Sigmoid colon (tissue), 7 donors: ENCODE results near the gene SPINT1. TPM values are rescaled to one million over a fixed set of nuclear protein-coding genes. Genes with fewer than 3 reads are reported as not detected.
A peak's percentile ranks its signal among the peaks of the same experiment; 100 is the strongest.

Source experiments
- DNase-seq: peaks from one replicate; pipeline ENCODE4 v3.0.0-alpha.2; 2019
- H3K27ac ChIP-seq, 4 donors: fragments of 200-600 bp; sonication (generic); one replicate each; pipeline ENCODE4 v1.5.1; 2016 to 2019; ENCODE audit warnings: mild to moderate bottlenecking in 1 of 4
- H3K27me3 ChIP-seq, 3 donors: fragments of 200-600 bp; sonication (generic); one replicate each; pipeline ENCODE4 v1.5.1; 2019; ENCODE audit warnings: mild to moderate bottlenecking in 1 of 3
- H3K36me3 ChIP-seq, 4 donors: fragments of 200-600 bp; sonication (generic); one replicate each; pipeline ENCODE4 v1.5.1; 2016 to 2019
- H3K4me1 ChIP-seq, 4 donors: fragments of 200-600 bp; sonication (generic); one replicate each; pipeline ENCODE4 v1.5.1; 2017 to 2019
- H3K4me3 ChIP-seq, 4 donors: fragments of 200-600 bp; sonication (generic); one replicate each; pipeline ENCODE4 v1.5.1; 2017 to 2019; ENCODE audit warnings: mild to moderate bottlenecking in 2 of 4, moderate library complexity in 1 of 4
- H3K9me3 ChIP-seq, 4 donors: fragments of 200-600 bp in 3 of 4; sonication (generic) in 3 of 4; one replicate each; pipeline versions ENCODE4 v1.5.1 to v1.6.1; 2013 to 2019
- CTCF ChIP-seq, 4 experiments: fragments of 450-650 bp in 3 of 4; fragments of 200-600 bp in 1 of 4; IDR thresholded peaks; one replicate each; pipeline ENCODE4 v1.5.1; 2016 to 2019; ENCODE audit warnings: antibody characterized with exemption in 4 of 4, mild to moderate bottlenecking in 3 of 4, moderate library complexity in 2 of 4
- EP300 ChIP-seq, 4 donors: sonication (generic); formaldehyde crosslinking; IDR thresholded peaks; one replicate each; pipeline ENCODE4 v1.6.1; 2017; ENCODE audit warnings: antibody characterized with exemption in 4 of 4
- POLR2A ChIP-seq, 2 donors: fragments of 450-650 bp; IDR thresholded peaks; one replicate each; pipeline ENCODE4 v1.6.1; 2016; ENCODE audit warnings: antibody characterized with exemption in 2 of 2, mild to moderate bottlenecking in 2 of 2, moderate library complexity in 2 of 2
- POLR2AphosphoS5 ChIP-seq, 4 donors: sonication (generic); formaldehyde crosslinking; IDR thresholded peaks; one replicate each; pipeline ENCODE4 v1.6.1; 2017; ENCODE audit warnings: antibody characterized with exemption in 4 of 4
- WGBS, 2 donors: extraction: QIAGEN DNeasy Blood & Tissue Kit; methylation state at CpG; one replicate each; pipeline ENCODE4 v1.1.7; 2013; 5-methylcytosine and 5-hydroxymethylcytosine counted together
- intact Hi-C: fragments of 100-400 bp; cut with DNase I; formaldehyde crosslinking; loops from one replicate; pipeline ENCODE4 v1.15.1; 2023
- polyA plus RNA-seq, 3 donors: library from polyadenylated mRNA; stranded (reverse); fragments of 200-250 nt; gene quantifications; one replicate each; pipeline ENCODE4 v1.2.3, GENCODE V29; 2013
- total RNA-seq, 4 donors: library from RNA; depleted of rRNA; stranded (reverse); fragments of >200 nt; gene quantifications; one replicate each; pipeline ENCODE4 v1.1.0, GENCODE V29; 2016
- donor health status: healthy with polysubstance abuse.
- donor health status: Bipolar disorder and iron deficiency.
- donor health status: healthy.

SPINT1 gene
- total and polyA plus RNA-seq, 7 donors, result 1.1 to 146 (median 3.8) TPM

- DNase-seq, result peak; percentile 78
- H3K9me3 ChIP-seq, result no peaks in the 10 kb centered on the region
- peaks cover 9 to 40% (median 20%) of the 10 kb centered on the region in 4 donors for H3K36me3 ChIP-seq
- H3K4me1 ChIP-seq, result peaks cover 0 to 20% (median 20%) of the 10 kb centered on the region in 4 donors
- intact Hi-C loops, result loop anchor here (1.0 to 10.0 kb wide), 7 partner anchors 38 to 380 kb away; partner anchors contain the start of genes DNAJC17, KNL1, RMDN3 and ZFYVE19
- H3K27me3 ChIP-seq, result no peaks in the 10 kb centered on the region
- peak overlapping the region; percentile 56 to 84 (median 82) for H3K4me3 ChIP-seq
- no peak for TF ChIP-seq POLR2A (IDR thresholded peaks at IDR 0.05)
- TF ChIP-seq EP300 (IDR thresholded peaks at IDR 0.05), result no peak
- TF ChIP-seq POLR2AphosphoS5 (IDR thresholded peaks at IDR 0.05), result no peak
- TF ChIP-seq CTCF (IDR thresholded peaks at IDR 0.05), result peak; percentile 13 to 71 (median 56)
- peak overlapping the region; percentile 87 to 96 (median 92) for H3K27ac ChIP-seq
- 1 to 2% methylated on average over 33 of the region's 33 CpGs for whole genome bisulfite sequencing, 2 donors
These were observed 51.0 kb downstream of the SPINT1 start for GRCh38 chr15:40894681-40895448.

- TF ChIP-seq POLR2AphosphoS5 (IDR thresholded peaks at IDR 0.05), result no peak
- TF ChIP-seq EP300 (IDR thresholded peaks at IDR 0.05), result no peak
- TF ChIP-seq POLR2A (IDR thresholded peaks at IDR 0.05), result no peak
- no peak for TF ChIP-seq CTCF (IDR thresholded peaks at IDR 0.05)
- intact Hi-C loops, result loop anchor here (5.0 to 10.0 kb wide), 3 partner anchors 145 to 433 kb away; partner anchors contain the start of genes NUSAP1, OIP5 and RMDN3
- Histone ChIP-seq H3K27me3 (no peaks in the 10 kb centered on the region), H3K4me3 (no peak overlapping the region), H3K9me3 (no peaks in the 10 kb centered on the region), H3K4me1 (peaks cover 0 to 28% (median 23%) of the 10 kb centered on the region in 4 donors), H3K36me3 (peaks cover 18 to 82% (median 49%) of the 10 kb centered on the region in 4 donors), H3K27ac (no peak overlapping the region)
- DNase-seq, result no peak
- 92 to 93% methylated on average over 33 of the region's 33 CpGs for WGBS, 2 donors
These were observed 55.8 kb downstream of the SPINT1 start for GRCh38 chr15:40899536-40900207.

- TF ChIP-seq EP300 (IDR thresholded peaks at IDR 0.05), result no peak
- TF ChIP-seq CTCF (IDR thresholded peaks at IDR 0.05), result no peak
- no peak for TF ChIP-seq POLR2AphosphoS5 (IDR thresholded peaks at IDR 0.05)
- no peak for TF ChIP-seq POLR2A (IDR thresholded peaks at IDR 0.05)
- Histone ChIP-seq H3K36me3 (peaks cover 18 to 84% (median 49%) of the 10 kb centered on the region in 4 donors), H3K9me3 (no peaks in the 10 kb centered on the region), H3K27ac (no peak overlapping the region), H3K4me3 (no peak overlapping the region), H3K4me1 (peaks cover 0 to 21% (median 18%) of the 10 kb centered on the region in 4 donors), H3K27me3 (no peaks in the 10 kb centered on the region)
- WGBS, 2 donors, result 93 to 94% methylated on average over 36 of the region's 36 CpGs
- no peak for DNase-seq
- intact Hi-C loops, result loop anchor here (5.0 kb wide), 1 partner anchor 432 kb away; the partner anchor contains the start of genes NUSAP1 and OIP5
These were observed 56.6 kb downstream of the SPINT1 start for GRCh38 chr15:40900256-40901052.

GRCh38 chr15:40901053-40901443 is 57.2 kb downstream of the SPINT1 start:
- WGBS, 2 donors, result 75 to 76% methylated on average over 5 of the region's 5 CpGs
- Histone ChIP-seq H3K9me3 (no peaks in the 10 kb centered on the region), H3K4me1 (peaks cover 0 to 22% (median 18%) of the 10 kb centered on the region in 4 donors), H3K4me3 (no peak overlapping the region), H3K27ac (no peak overlapping the region), H3K36me3 (peaks cover 18 to 81% (median 49%) of the 10 kb centered on the region in 4 donors), H3K27me3 (no peaks in the 10 kb centered on the region)
- no peak for DNase-seq
- TF ChIP-seq EP300 (IDR thresholded peaks at IDR 0.05) (no peak), CTCF (IDR thresholded peaks at IDR 0.05) (no peak), POLR2A (IDR thresholded peaks at IDR 0.05) (no peak), POLR2AphosphoS5 (IDR thresholded peaks at IDR 0.05) (no peak)
- intact Hi-C loops, result loop anchor here (5.0 kb wide), 1 partner anchor 431 kb away; the partner anchor contains the start of genes NUSAP1 and OIP5
